ENCODE results near the gene ADD2.

GRCh38 chr2:70641263-70641784 lies 126.7 kb downstream of the ADD2 start:
- no peak for TF ChIP-seq CTCF (IDR thresholded peaks at IDR 0.05; ENCODE audit: low read depth, low read length, poor library complexity, severe bottlenecking)
- TF ChIP-seq EZH2phosphoT487 (IDR thresholded peaks at IDR 0.05; ENCODE audit: borderline replicate concordance, low read length): no peak

Measured in DOHH2 (cell line).